Neuronal stem cell (in vitro differentiated cells): ENCODE results near the gene AFF4.
A peak's percentile ranks its signal among the peaks of the same experiment; 100 is the strongest.

Experiments
- DNase-seq: peaks from one replicate; pipeline ENCODE4 v3.0.0-alpha.2; 2013; ENCODE audit warnings: low spot score
- H2AFZ ChIP-seq: one replicate; pipeline ENCODE4 v1.6.1; 2013; ENCODE audit warnings: mild to moderate bottlenecking, low read length, inconsistent platforms
- H2AK5ac ChIP-seq: 2 replicates; pipeline ENCODE4 v1.6.1; 2013; ENCODE audit warnings: low read depth, mild to moderate bottlenecking, inconsistent platforms, low read length, moderate library complexity, mixed read lengths
- H2BK120ac ChIP-seq: 2 replicates; pipeline ENCODE4 v1.6.1; 2013; ENCODE audit warnings: low read depth, mild to moderate bottlenecking, inconsistent platforms, low read length, moderate library complexity, mixed read lengths
- H2BK12ac ChIP-seq: one replicate; pipeline ENCODE4 v1.6.1; 2013; ENCODE audit warnings: low read length, inconsistent platforms
- H2BK15ac ChIP-seq: 2 replicates; pipeline ENCODE4 v1.6.1; 2013; ENCODE audit warnings: mild to moderate bottlenecking, low read length, inconsistent platforms, mixed read lengths
- H2BK5ac ChIP-seq: one replicate; pipeline ENCODE4 v1.6.1; 2013; ENCODE audit warnings: inconsistent platforms, mild to moderate bottlenecking, low read length, moderate library complexity
- H3K14ac ChIP-seq: one replicate; pipeline ENCODE4 v1.6.1; 2013; ENCODE audit warnings: low read length, inconsistent platforms
- H3K18ac ChIP-seq: 2 replicates; pipeline ENCODE4 v1.6.1; 2013; ENCODE audit warnings: low read length, inconsistent platforms
- H3K23ac ChIP-seq: 2 replicates; pipeline ENCODE4 v1.6.1; 2013; ENCODE audit warnings: low read depth, mild to moderate bottlenecking, mixed read lengths, low read length, inconsistent platforms; ENCODE audit not compliant: poor library complexity
- H3K27ac ChIP-seq: replicated peaks from 3 replicates; pipeline ENCODE4 v1.5.1; 2013; ENCODE audit warnings: low read length, inconsistent platforms
- H3K27me3 ChIP-seq, 3 experiments: 2 replicates each; pipeline ENCODE4 v1.6.1; 2013; ENCODE audit warnings: low read length in 3 of 3, mild to moderate bottlenecking in 2 of 3, inconsistent platforms in 1 of 3, low read depth in 1 of 3, mixed read lengths in 1 of 3, moderate library complexity in 1 of 3; ENCODE audit not compliant: control insufficient read depth in 3 of 3, insufficient read depth in 3 of 3
- H3K36me3 ChIP-seq, 2 donors: replicated peaks in 1 of 2; 2 replicates each; pipeline ENCODE4 v1.6.1; 2013; ENCODE audit warnings: low read length in 2 of 2; ENCODE audit not compliant: control insufficient read depth in 2 of 2, insufficient read depth in 2 of 2
- H3K4ac ChIP-seq: 2 replicates; pipeline ENCODE4 v1.6.1; 2013; ENCODE audit warnings: inconsistent platforms, mild to moderate bottlenecking, low read length, moderate library complexity
- H3K4me1 ChIP-seq, 2 donors: 1 replicate in 1 of 2; 2 replicates in 1 of 2; pipeline ENCODE4 v1.6.1; 2013; ENCODE audit warnings: low read length in 2 of 2, low read depth in 1 of 2; ENCODE audit not compliant: control insufficient read depth in 2 of 2, insufficient read depth in 1 of 2
- H3K4me2 ChIP-seq: one replicate; pipeline ENCODE4 v1.6.1; 2013; ENCODE audit warnings: mild to moderate bottlenecking, low read length, inconsistent platforms; ENCODE audit not compliant: insufficient read depth, poor library complexity, severe bottlenecking
- H3K4me3 ChIP-seq, 2 donors: 2 replicates each; pipeline ENCODE4 v1.5.1; 2013; ENCODE audit warnings: low read length in 2 of 2, mild to moderate bottlenecking in 2 of 2, inconsistent platforms in 1 of 2, moderate library complexity in 1 of 2
- H3K79me1 ChIP-seq: one replicate; pipeline ENCODE4 v1.6.1; 2013; ENCODE audit warnings: low read depth, mild to moderate bottlenecking, inconsistent platforms, low read length, moderate library complexity
- H3K9ac ChIP-seq: one replicate; pipeline ENCODE4 v1.6.1; 2013; ENCODE audit warnings: mild to moderate bottlenecking, low read depth, low read length, inconsistent platforms; ENCODE audit not compliant: poor library complexity
- H3K9me3 ChIP-seq, 2 donors: replicated peaks in 1 of 2; 2 replicates each; pipeline versions ENCODE3 to v1.6.1; 2013; ENCODE audit warnings: low read length in 2 of 2, mild to moderate bottlenecking in 2 of 2, inconsistent platforms in 1 of 2, low read depth in 1 of 2, mixed read lengths in 1 of 2, moderate library complexity in 1 of 2; ENCODE audit not compliant: control insufficient read depth in 2 of 2, insufficient read depth in 1 of 2
- H4K8ac ChIP-seq: one replicate; pipeline ENCODE4 v1.6.1; 2013; ENCODE audit warnings: low read depth, mild to moderate bottlenecking, inconsistent platforms, low read length, moderate library complexity
- H4K91ac ChIP-seq: one replicate; pipeline ENCODE4 v1.6.1; 2013; ENCODE audit warnings: low read length, low read depth, mild to moderate bottlenecking, inconsistent platforms; ENCODE audit not compliant: poor library complexity
- WGBS, 2 donors: extraction: QIAGEN DNeasy Blood & Tissue Kit; methylation state at CpG; one replicate each; pipeline ENCODE4 v1.1.7; 2013; ENCODE audit warnings: missing lambda C conversion rate in 2 of 2, mixed read lengths in 1 of 2; ENCODE audit not compliant: insufficient read length in 2 of 2, insufficient replicate concordance in 1 of 2; ENCODE audit errors: extremely low coverage in 2 of 2; 5-methylcytosine and 5-hydroxymethylcytosine counted together

AFF4 gene

GRCh38 chr5:132871459-132872284 is 91.8 kb downstream of the AFF4 start:
- Histone ChIP-seq H4K91ac (no peak overlapping the region), H3K27ac (no peak overlapping the region), H4K8ac (no peak overlapping the region), H3K23ac (no peak overlapping the region), H2AK5ac (no peak overlapping the region), H3K4me1 (peaks cover 2 to 7% of the 10 kb centered on the region in 2 donors), H3K27me3 (no peaks in the 10 kb centered on the region), H3K4ac (no peak overlapping the region), H3K14ac (no peak overlapping the region), H2BK5ac (no peak overlapping the region), H2BK120ac (no peak overlapping the region), H3K18ac (no peak overlapping the region), H3K4me2 (no peak overlapping the region), H3K9me3 (no peaks in the 10 kb centered on the region), H2BK12ac (no peak overlapping the region), H2AFZ (no peak overlapping the region), H3K79me1 (peaks cover 3% of the 10 kb centered on the region), H3K9ac (no peak overlapping the region), H3K4me3 (no peak overlapping the region), H2BK15ac (no peak overlapping the region), H3K36me3 (peaks cover 13 to 92% of the 10 kb centered on the region in 2 donors)
- no peak for DNase-seq
- no CpG with 5 or more reads among the region's 5 CpGs for WGBS, 2 donors

DNA sequence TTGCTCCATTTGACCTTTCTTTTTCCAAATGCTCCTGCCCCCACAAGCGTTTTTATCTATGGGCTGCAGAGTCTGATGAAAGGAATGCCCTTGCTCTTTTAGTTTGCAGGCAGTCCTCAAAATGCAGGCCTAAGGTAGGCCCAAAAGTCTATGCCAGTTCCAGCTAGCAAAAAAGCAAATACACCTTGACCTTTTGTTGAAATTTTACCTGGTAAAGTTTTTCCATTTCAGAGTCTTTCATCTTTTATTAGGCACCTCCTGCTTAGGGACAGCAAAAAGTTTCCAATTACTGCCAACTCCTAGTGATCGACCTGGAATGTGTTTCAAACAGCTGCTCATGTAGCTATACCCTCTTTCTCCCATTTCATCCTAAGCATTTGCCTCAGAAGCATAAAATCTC is 92.6 kb downstream of the AFF4 start:
- H2BK120ac ChIP-seq = no peak overlapping the region
- H3K14ac ChIP-seq = no peak overlapping the region
- peaks cover 13 to 83% of the 10 kb centered on the region in 2 donors for H3K36me3 ChIP-seq
- no peak overlapping the region for H4K8ac ChIP-seq
- H2BK12ac ChIP-seq = no peak overlapping the region
- peaks cover 4% of the 10 kb centered on the region for H3K79me1 ChIP-seq
- H2AFZ ChIP-seq = no peak overlapping the region
- no peak overlapping the region for H3K18ac ChIP-seq
- no peak overlapping the region for H3K4me2 ChIP-seq
- H3K9ac ChIP-seq = no peak overlapping the region
- no peaks in the 10 kb centered on the region for H3K9me3 ChIP-seq
- no peak overlapping the region for H4K91ac ChIP-seq
- no peak overlapping the region for H2BK5ac ChIP-seq
- no peak overlapping the region for H3K4me3 ChIP-seq
- H3K23ac ChIP-seq = no peak overlapping the region
- peaks cover 3 to 7% of the 10 kb centered on the region in 2 donors for H3K4me1 ChIP-seq
- no peak overlapping the region for H2AK5ac ChIP-seq
- H3K27ac ChIP-seq = no peak overlapping the region
- H3K27me3 ChIP-seq = no peaks in the 10 kb centered on the region
- no peak overlapping the region for H2BK15ac ChIP-seq
- DNase-seq = no peak
- no peak overlapping the region for H3K4ac ChIP-seq
- no CpG with 5 or more reads among the region's 2 CpGs for WGBS, 2 donors

DNA sequence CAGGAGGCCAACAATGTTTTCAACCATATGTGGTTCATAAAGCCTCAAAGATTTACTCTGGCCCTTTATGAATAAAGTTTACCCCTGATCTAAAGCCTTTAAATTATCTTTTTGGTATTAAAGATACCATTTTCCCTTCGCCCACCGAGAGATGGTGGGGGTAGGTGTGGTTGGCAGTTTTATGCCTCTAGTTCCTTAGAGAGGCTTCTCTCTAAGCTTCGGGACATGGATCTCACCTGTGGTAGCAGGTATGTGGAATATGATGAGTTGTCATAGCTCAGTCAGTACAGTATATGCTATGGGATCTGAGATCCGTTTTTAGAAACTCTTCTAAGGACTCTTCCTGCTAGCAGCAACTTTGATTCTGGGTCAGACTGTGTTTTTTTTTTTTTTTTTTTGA is 94.7 kb downstream of the AFF4 start:
- Histone ChIP-seq H3K14ac (no peak overlapping the region), H4K91ac (no peak overlapping the region), H3K9me3 (no peaks in the 10 kb centered on the region), H3K79me1 (peaks cover 4% of the 10 kb centered on the region), H2AK5ac (no peak overlapping the region), H3K4me3 (no peak overlapping the region), H3K27me3 (no peaks in the 10 kb centered on the region), H3K4ac (no peak overlapping the region), H3K4me1 (peaks cover 7 to 9% of the 10 kb centered on the region in 2 donors), H3K4me2 (no peak overlapping the region), H2BK12ac (no peak overlapping the region), H3K27ac (no peak overlapping the region), H3K9ac (no peak overlapping the region), H2BK15ac (no peak overlapping the region), H3K18ac (no peak overlapping the region), H2BK5ac (no peak overlapping the region), H4K8ac (no peak overlapping the region), H2AFZ (no peak overlapping the region), H2BK120ac (no peak overlapping the region), H3K23ac (no peak overlapping the region), H3K36me3 (peaks cover 13 to 64% of the 10 kb centered on the region in 2 donors)
- no CpG with 5 or more reads among the region's 4 CpGs for WGBS, 2 donors
- no peak for DNase-seq

DNA sequence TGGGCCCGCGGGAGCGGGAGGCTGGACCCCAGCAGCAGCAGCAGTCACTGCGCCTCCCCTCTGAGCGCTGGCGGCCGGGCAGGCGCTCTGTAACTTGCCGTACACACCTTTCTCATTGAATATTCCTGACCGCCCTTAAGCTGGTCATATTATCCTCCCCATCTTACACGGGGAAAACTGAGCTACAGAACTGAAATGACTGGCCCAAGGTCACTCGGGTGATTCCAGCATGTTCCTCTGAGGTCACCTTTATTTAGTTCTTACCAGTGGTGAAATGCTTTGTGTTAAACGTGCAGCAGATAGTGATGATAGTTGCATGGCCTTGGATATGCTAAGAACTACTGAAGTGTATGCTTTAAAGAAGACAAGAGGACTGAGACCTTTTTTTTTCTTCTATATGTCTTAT is 96.4 kb downstream of the AFF4 start:
- H2AK5ac ChIP-seq = no peak overlapping the region
- H3K9me3 ChIP-seq = no peaks in the 10 kb centered on the region
- peak overlapping the region; percentile 96 for H3K23ac ChIP-seq
- H3K4me1 ChIP-seq = peaks cover 7 to 9% of the 10 kb centered on the region in 2 donors
- H3K4me2 ChIP-seq = peak overlapping the region; percentile 74
- no peak overlapping the region for H2BK12ac ChIP-seq
- no peak overlapping the region for H2BK120ac ChIP-seq
- H3K14ac ChIP-seq = no peak overlapping the region
- H2AFZ ChIP-seq = peak overlapping the region; percentile 88
- H3K27ac ChIP-seq = no peak overlapping the region
- H3K4ac ChIP-seq = no peak overlapping the region
- H3K27me3 ChIP-seq = no peaks in the 10 kb centered on the region
- no peak for DNase-seq
- no peak overlapping the region for H2BK15ac ChIP-seq
- H3K9ac ChIP-seq = peak overlapping the region; percentile 96
- H3K79me1 ChIP-seq = peaks cover 4% of the 10 kb centered on the region
- H3K18ac ChIP-seq = no peak overlapping the region
- H3K4me3 ChIP-seq = peak overlapping the region; percentile 88 to 95
- peaks cover 11 to 48% of the 10 kb centered on the region in 2 donors for H3K36me3 ChIP-seq
- H2BK5ac ChIP-seq = no peak overlapping the region
- no peak overlapping the region for H4K91ac ChIP-seq
- WGBS, 2 donors = no CpG with 5 or more reads among the region's 13 CpGs
- no peak overlapping the region for H4K8ac ChIP-seq
